Mesothelial cell of epicardium (in vitro differentiated cells): ENCODE measurements around the gene RHOF. TPM values are rescaled to one million over a fixed set of nuclear protein-coding genes. Genes with fewer than 3 reads are reported as not detected.
"Not testable (repeated sequence)": the region's sequence is repeated elsewhere in the genome, so short reads cannot be mapped to it uniquely, and the experiment has no call there.

Experiments
- DNase-seq, 2 experiments: peaks; one replicate each; pipeline ENCODE4 v3.0.0; 2021; ENCODE audit warnings: low spot score in 2 of 2; ENCODE audit not compliant: unreplicated experiment in 2 of 2
- H3K27ac Mint-ChIP-seq: 2 replicates; pipeline ENCODE4 v1.8.0; 2021; ENCODE audit warnings: mixed read lengths
- H3K27me3 Mint-ChIP-seq: 2 replicates; pipeline ENCODE4 v1.8.0; 2021; ENCODE audit warnings: low read depth, mixed read lengths
- H3K36me3 Mint-ChIP-seq: 2 replicates; pipeline ENCODE4 v1.8.0; 2021; ENCODE audit warnings: mixed read lengths
- H3K4me1 Mint-ChIP-seq: 2 replicates; pipeline ENCODE4 v1.8.0; 2021; ENCODE audit warnings: mixed read lengths
- H3K4me3 Mint-ChIP-seq: 2 replicates; pipeline ENCODE4 v1.8.0; 2021; ENCODE audit warnings: mild to moderate bottlenecking, moderate library complexity, mixed read lengths
- H3K9me3 Mint-ChIP-seq: 2 replicates; pipeline ENCODE4 v1.8.0; 2021; ENCODE audit warnings: mixed read lengths
- CTCF ChIP-seq: fragments of 200-600 bp; sonication (generic); IDR thresholded peaks from one replicate; pipeline ENCODE4 v1.5.0; 2021; ENCODE audit warnings: antibody characterized with exemption; ENCODE audit not compliant: unreplicated experiment
- total RNA-seq: library from RNA; stranded (reverse); gene quantifications from 3 replicates; pipeline ENCODE4 v1.2.1, GENCODE V29; 2021

RHOF gene
- total RNA-seq, 1 donor from 2014 or later, result 37.8 TPM

- no peak for TF ChIP-seq CTCF
- Mint-ChIP-seq H3K9me3 (no peaks in the 10 kb centered on the region), H3K36me3 (peaks cover 4% of the 10 kb centered on the region), H3K4me1 (peaks cover 20% of the 10 kb centered on the region), H3K4me3 (no peak overlapping the region), H3K27ac (peak overlapping the region; percentile 34), H3K27me3 (no peaks in the 10 kb centered on the region)
- no peak for DNase-seq
Measured at GRCh38 chr12:121765573-121765972, 27.9 kb downstream of the RHOF start.

GRCh38 chr12:121764808-121765207 is 28.7 kb downstream of the RHOF start:
- Mint-ChIP-seq H3K4me1 (peaks cover 14% of the 10 kb centered on the region), H3K9me3 (no peaks in the 10 kb centered on the region), H3K36me3 (peaks cover 4% of the 10 kb centered on the region), H3K27ac (no peak overlapping the region), H3K27me3 (no peaks in the 10 kb centered on the region), H3K4me3 (no peak overlapping the region)
- no peak for TF ChIP-seq CTCF
- no peak for DNase-seq

- H3K9me3 Mint-ChIP-seq, result no peaks in the 10 kb centered on the region
- H3K4me1 Mint-ChIP-seq, result peaks cover 11% of the 10 kb centered on the region
- H3K27me3 Mint-ChIP-seq, result no peaks in the 10 kb centered on the region
- TF ChIP-seq CTCF, result no peak
- no peak for DNase-seq
- peaks cover 5% of the 10 kb centered on the region for H3K36me3 Mint-ChIP-seq
- peak overlapping the region; percentile 69 for H3K27ac Mint-ChIP-seq
- H3K4me3 Mint-ChIP-seq, result no peak overlapping the region
Measured at GRCh38 chr12:121762269-121762668, 31.2 kb downstream of the RHOF start.

GRCh38 chr12:121758536-121758935 is 35.0 kb downstream of the RHOF start:
- not testable (repeated sequence) for H3K4me1 Mint-ChIP-seq, H3K27ac Mint-ChIP-seq, H3K4me3 Mint-ChIP-seq, H3K9me3 Mint-ChIP-seq, DNase-seq, H3K36me3 Mint-ChIP-seq, H3K27me3 Mint-ChIP-seq

- TF ChIP-seq CTCF, result no peak
- no peak overlapping the region for H3K27ac Mint-ChIP-seq
- no peak overlapping the region for H3K4me3 Mint-ChIP-seq
- no peaks in the 10 kb centered on the region for H3K27me3 Mint-ChIP-seq
- no peak for DNase-seq
- H3K4me1 Mint-ChIP-seq, result no peaks in the 10 kb centered on the region
- peaks cover 8% of the 10 kb centered on the region for H3K36me3 Mint-ChIP-seq
- H3K9me3 Mint-ChIP-seq, result no peaks in the 10 kb centered on the region
Measured at GRCh38 chr12:121755591-121755990, 37.9 kb downstream of the RHOF start.

GRCh38 chr12:121754836-121755235 is 38.7 kb downstream of the RHOF start:
- Mint-ChIP-seq H3K9me3 (no peaks in the 10 kb centered on the region), H3K36me3 (peaks cover 8% of the 10 kb centered on the region), H3K27ac (no peak overlapping the region), H3K4me1 (no peaks in the 10 kb centered on the region), H3K4me3 (no peak overlapping the region), H3K27me3 (no peaks in the 10 kb centered on the region)
- TF ChIP-seq CTCF, result no peak
- no peak for DNase-seq
